PC-3 (cell line): Measurements from ENCODE around the gene ZNF488. TPM values are rescaled to one million over a fixed set of nuclear protein-coding genes. Genes with fewer than 3 reads are reported as not detected.

Source experiments
- ATAC-seq: fragments of 200-7000 bp; cut with Tn5 transposase; 2 replicates; pipeline ENCODE4 v1.9.1; 2020; ENCODE audit warnings: mild to moderate bottlenecking, moderate library complexity
- BruUV-seq: library from RNA; stranded (reverse); fragments of 400-500 nt; replicated peaks from 2 replicates; lab custom pipeline; 2021; lab: Mats Ljungman, UMichigan
- CTCF ChIA-PET: fragments of 300-600 bp; sonication (Branson Sonifier 250); formaldehyde crosslinking; loops from one replicate; lab custom pipeline; 2022; ENCODE audit warnings: antibody characterized with exemption; lab: Charles Lee
- POLR2A ChIA-PET: fragments of 300-600 bp; sonication (Branson Sonifier 250); formaldehyde crosslinking; loops from one replicate; lab custom pipeline; 2022; ENCODE audit warnings: antibody characterized with exemption; ENCODE audit not compliant: unreplicated experiment; lab: Charles Lee
- DNase-seq: peaks from one replicate; pipeline ENCODE4 v3.0.0-alpha.2; 2015
- H2AFZ ChIP-seq: fragments of 300-600 bp; sonication (generic); 2 replicates; pipeline ENCODE4 v1.6.0; 2016; ENCODE audit warnings: antibody characterized with exemption, low read length
- H3F3A ChIP-seq: fragments of 300-600 bp; sonication (generic); one replicate; pipeline ENCODE4 v1.6.0; 2017; ENCODE audit warnings: antibody characterized with exemption, low read length, control low read depth, mild to moderate bottlenecking; ENCODE audit not compliant: unreplicated experiment
- H3K27ac ChIP-seq: fragments of 300-600 bp; sonication (generic); 2 replicates; pipeline ENCODE4 v1.5.1; 2016; ENCODE audit warnings: mild to moderate bottlenecking, low read length
- H3K27me3 ChIP-seq: fragments of 300-600 bp; sonication (generic); 2 replicates; pipeline ENCODE4 v1.6.1; 2016; ENCODE audit warnings: low read length, mixed read lengths
- H3K36me3 ChIP-seq: fragments of 300-600 bp; sonication (generic); 2 replicates; pipeline ENCODE4 v1.6.1; 2016; ENCODE audit warnings: low read depth, mixed run types, low read length, mixed read lengths
- H3K4me1 ChIP-seq: fragments of 300-600 bp; sonication (generic); 2 replicates; pipeline ENCODE4 v1.5.1; 2016; ENCODE audit warnings: low read length; ENCODE audit not compliant: insufficient read depth
- H3K4me2 ChIP-seq: fragments of 300-600 bp; sonication (generic); 2 replicates; pipeline ENCODE4 v1.6.0; 2016; ENCODE audit warnings: low read length
- H3K4me3 ChIP-seq: fragments of 300-600 bp; sonication (generic); 2 replicates; pipeline ENCODE4 v1.5.1; 2016; ENCODE audit warnings: mild to moderate bottlenecking, low read length, mixed read lengths
- H3K79me2 ChIP-seq: fragments of 300-600 bp; sonication (generic); 2 replicates; pipeline ENCODE4 v1.6.1; 2017; ENCODE audit warnings: low read length, mixed read lengths
- H3K9ac ChIP-seq: fragments of 300-600 bp; sonication (generic); 2 replicates; pipeline ENCODE4 v1.6.0; 2016; ENCODE audit warnings: mild to moderate bottlenecking, low read length
- H3K9me2 ChIP-seq: fragments of 300-600 bp; sonication (generic); replicated peaks from 2 replicates; pipeline ENCODE4 v1.6.1; 2016; ENCODE audit warnings: mixed run types, low read length, mixed read lengths
- H3K9me3 ChIP-seq: fragments of 300-600 bp; sonication (generic); 2 replicates; pipeline ENCODE4 v1.6.1; 2016; ENCODE audit warnings: low read length, mixed read lengths
- H4K20me1 ChIP-seq: fragments of 300-600 bp; sonication (generic); 2 replicates; pipeline ENCODE4 v1.6.1; 2016; ENCODE audit warnings: low read length, mixed read lengths
- EZH2 ChIP-seq: fragments of 300-600 bp; sonication (generic); IDR thresholded peaks from one replicate; pipeline ENCODE4 v1.6.1; 2017; ENCODE audit warnings: antibody characterized with exemption, mild to moderate bottlenecking, low read length; ENCODE audit not compliant: unreplicated experiment
- EZH2phosphoT487 ChIP-seq: fragments of 300-600 bp; sonication (generic); IDR thresholded peaks from 2 replicates; pipeline ENCODE4 v1.6.1; 2018; ENCODE audit warnings: mild to moderate bottlenecking, antibody characterized with exemption, low read length, borderline replicate concordance
- intact Hi-C: fragments of 100-400 bp; cut with micrococcal nuclease; formaldehyde crosslinking; loops from 2 replicates; pipeline ENCODE4 v1.9.0; 2023
- total RNA-seq: library from RNA; depleted of rRNA; stranded (reverse); fragments of >200 nt; gene quantifications from 2 replicates; pipeline ENCODE4 v1.2.3, GENCODE V29; 2014
- TF ChIP-seq, protein P1 (sequence below): fragments of 300-600 bp; sonication (generic); conservative IDR thresholded peaks from 2 replicates; pipeline ENCODE4 v1.5.1; 2017; ENCODE audit warnings: antibody characterized with exemption, low read depth, mild to moderate bottlenecking, low read length

Gene ZNF488
- total RNA-seq, 1 experiment from 2014 or later: 1.7 TPM

DNA sequence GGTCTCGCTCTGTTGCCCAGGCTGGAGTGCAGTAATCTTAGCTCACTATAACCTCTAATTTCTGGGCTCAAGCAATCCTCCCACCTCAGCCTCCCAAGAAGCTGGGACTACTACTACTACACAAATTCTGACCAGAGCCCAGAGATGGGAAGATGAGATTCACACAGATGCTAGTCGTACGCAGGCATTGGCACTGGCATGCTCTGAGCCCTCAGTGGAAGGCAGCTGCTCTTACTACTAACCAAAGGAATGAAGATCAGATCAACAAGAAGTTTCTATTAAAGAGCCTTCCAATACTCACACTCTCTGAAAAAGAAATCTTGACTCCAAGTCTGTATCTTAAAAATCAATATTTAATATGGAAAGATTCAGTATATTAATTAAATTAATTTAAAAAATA, 51.1 kb downstream of the ZNF488 start:
- no peak overlapping the region for H2AFZ ChIP-seq
- no peaks in the 10 kb centered on the region for H3K9me2 ChIP-seq
- ChIA-PET POLR2A (no interaction called here), CTCF (no interaction called here)
- peaks cover 7% of the 10 kb centered on the region for H3K27me3 ChIP-seq
- H3F3A ChIP-seq: no peaks in the 10 kb centered on the region
- ATAC-seq (no peak), DNase-seq (no peak)
- H3K27ac ChIP-seq: no peak overlapping the region
- no peak overlapping the region for H3K4me3 ChIP-seq
- intact Hi-C loops: no loop called here
- no peak overlapping the region for H3K9ac ChIP-seq
- no peaks in the 10 kb centered on the region for H3K36me3 ChIP-seq
- no TSS peak for BruUV-seq
- H3K4me1 ChIP-seq: no peaks in the 10 kb centered on the region
- H3K9me3 ChIP-seq: no peaks in the 10 kb centered on the region
- H3K79me2 ChIP-seq: no peaks in the 10 kb centered on the region
- no peaks in the 10 kb centered on the region for H4K20me1 ChIP-seq
- TF ChIP-seq, protein P1, sequence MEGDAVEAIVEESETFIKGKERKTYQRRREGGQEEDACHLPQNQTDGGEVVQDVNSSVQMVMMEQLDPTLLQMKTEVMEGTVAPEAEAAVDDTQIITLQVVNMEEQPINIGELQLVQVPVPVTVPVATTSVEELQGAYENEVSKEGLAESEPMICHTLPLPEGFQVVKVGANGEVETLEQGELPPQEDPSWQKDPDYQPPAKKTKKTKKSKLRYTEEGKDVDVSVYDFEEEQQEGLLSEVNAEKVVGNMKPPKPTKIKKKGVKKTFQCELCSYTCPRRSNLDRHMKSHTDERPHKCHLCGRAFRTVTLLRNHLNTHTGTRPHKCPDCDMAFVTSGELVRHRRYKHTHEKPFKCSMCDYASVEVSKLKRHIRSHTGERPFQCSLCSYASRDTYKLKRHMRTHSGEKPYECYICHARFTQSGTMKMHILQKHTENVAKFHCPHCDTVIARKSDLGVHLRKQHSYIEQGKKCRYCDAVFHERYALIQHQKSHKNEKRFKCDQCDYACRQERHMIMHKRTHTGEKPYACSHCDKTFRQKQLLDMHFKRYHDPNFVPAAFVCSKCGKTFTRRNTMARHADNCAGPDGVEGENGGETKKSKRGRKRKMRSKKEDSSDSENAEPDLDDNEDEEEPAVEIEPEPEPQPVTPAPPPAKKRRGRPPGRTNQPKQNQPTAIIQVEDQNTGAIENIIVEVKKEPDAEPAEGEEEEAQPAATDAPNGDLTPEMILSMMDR: no peak
- TF ChIP-seq EZH2phosphoT487 (no peak), EZH2 (no peak)
- no peak overlapping the region for H3K4me2 ChIP-seq

DNA sequence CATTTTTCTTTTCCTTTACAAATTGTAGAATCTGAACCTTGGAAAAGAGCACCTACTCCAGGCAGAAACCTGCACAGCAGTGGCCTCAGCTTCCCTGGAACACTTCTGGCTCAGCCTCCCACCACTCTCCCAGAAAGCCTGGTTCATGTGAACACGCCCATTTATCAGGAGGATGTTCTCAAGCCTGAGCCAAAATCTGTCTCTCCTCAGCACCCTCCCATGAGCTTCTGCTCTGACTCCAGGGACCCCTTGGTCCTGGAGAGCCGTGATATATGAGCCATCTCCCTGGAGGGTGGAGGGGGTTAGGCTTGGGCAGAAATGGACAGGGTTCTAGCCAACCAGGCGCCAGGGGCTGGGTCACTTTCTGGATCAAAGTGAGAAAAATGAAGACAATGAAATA, 51.7 kb downstream of the ZNF488 start:
- no TSS peak for BruUV-seq
- POLR2A ChIA-PET: no interaction called here

DNA sequence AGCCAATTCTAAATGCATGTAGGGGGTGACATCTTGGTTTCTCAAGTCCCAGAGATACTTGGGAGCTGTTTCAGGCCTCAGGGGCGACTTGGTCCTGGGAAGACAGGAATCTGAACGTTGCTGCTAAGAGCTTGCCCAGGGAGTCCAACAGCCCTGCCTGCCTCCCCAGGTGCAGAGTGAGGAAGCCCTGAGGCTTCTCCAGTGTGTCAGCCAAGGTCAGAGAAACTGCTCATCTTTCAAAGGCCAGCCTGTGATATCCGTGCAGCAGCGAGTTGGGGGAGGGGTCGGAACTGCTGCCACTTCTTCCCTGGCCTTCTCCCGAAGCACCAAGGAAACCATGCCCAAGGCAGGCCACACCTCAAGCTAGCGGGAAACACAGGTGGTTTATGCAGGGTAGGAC, 52.1 kb downstream of the ZNF488 start:
- H2AFZ ChIP-seq: no peak overlapping the region
- POLR2A ChIA-PET: no interaction called here
- H3K4me1 ChIP-seq: no peaks in the 10 kb centered on the region
- H3K9me2 ChIP-seq: no peaks in the 10 kb centered on the region
- intact Hi-C loops: no loop called here
- H3F3A ChIP-seq: no peaks in the 10 kb centered on the region
- no TSS peak for BruUV-seq
- no peak overlapping the region for H3K4me2 ChIP-seq
- ATAC-seq (no peak), DNase-seq (no peak)
- CTCF ChIA-PET: no interaction called here
- peaks cover 5% of the 10 kb centered on the region for H3K27me3 ChIP-seq
- no peak overlapping the region for H3K9ac ChIP-seq
- no peaks in the 10 kb centered on the region for H3K79me2 ChIP-seq
- H3K4me3 ChIP-seq: no peak overlapping the region
- H3K9me3 ChIP-seq: no peaks in the 10 kb centered on the region
- no peaks in the 10 kb centered on the region for H3K36me3 ChIP-seq
- H3K27ac ChIP-seq: no peak overlapping the region
- TF ChIP-seq EZH2phosphoT487 (no peak), EZH2 (no peak)
- TF ChIP-seq, protein P1: no peak
- H4K20me1 ChIP-seq: no peaks in the 10 kb centered on the region

More for the DNA sequence above, 51.7 kb downstream of the ZNF488 start:
- H3K79me2 ChIP-seq: no peaks in the 10 kb centered on the region
- peaks cover 5% of the 10 kb centered on the region for H3K27me3 ChIP-seq
- no peak for ATAC-seq
- intact Hi-C loops: no loop called here
- no peak overlapping the region for H2AFZ ChIP-seq
- H3K4me2 ChIP-seq: no peak overlapping the region
- H3K9me3 ChIP-seq: no peaks in the 10 kb centered on the region
- TF ChIP-seq EZH2: no peak
- TF ChIP-seq EZH2phosphoT487: no peak
- TF ChIP-seq, protein P1: no peak
- CTCF ChIA-PET: no interaction called here
- no peaks in the 10 kb centered on the region for H3K4me1 ChIP-seq
- DNase-seq: no peak
- H4K20me1 ChIP-seq: no peaks in the 10 kb centered on the region
- H3K27ac ChIP-seq: no peak overlapping the region
- no peak overlapping the region for H3K4me3 ChIP-seq
- H3K36me3 ChIP-seq: no peaks in the 10 kb centered on the region
- H3K9ac ChIP-seq: no peak overlapping the region
- H3K9me2 ChIP-seq: no peaks in the 10 kb centered on the region
- H3F3A ChIP-seq: no peaks in the 10 kb centered on the region
